HL-60 (cell line): ENCODE data around the gene ALDOB.

Experiments
- DNase-seq, 2 experiments: peaks; one replicate each; pipeline ENCODE4 v3.0.0-alpha.2; 2010 to 2020; ENCODE audit warnings: low read depth in 1 of 2, low spot score in 1 of 2
- H3K27ac ChIP-seq: fragments of 250-450 bp; sonication (Bioruptor Pico); replicated peaks from 2 replicates; pipeline ENCODE4 v1.5.1; 2020; ENCODE audit warnings: mild to moderate bottlenecking, moderate library complexity
- H3K27me3 ChIP-seq: fragments of 250-450 bp; sonication (Bioruptor Pico); 2 replicates; pipeline ENCODE4 v1.5.1; 2021; ENCODE audit warnings: mild to moderate bottlenecking, moderate library complexity; ENCODE audit not compliant: insufficient read depth, poor library complexity, severe bottlenecking
- H3K4me3 ChIP-seq: replicated peaks from 2 replicates; pipeline ENCODE4 v1.5.1; 2011; ENCODE audit warnings: mild to moderate bottlenecking, control low read depth, low read length; ENCODE audit not compliant: insufficient read depth
- GABPA ChIP-seq: IDR thresholded peaks from 2 replicates; pipeline ENCODE4 v1.6.1; 2012; ENCODE audit warnings: low read depth
- POLR2AphosphoS5 ChIP-seq: IDR thresholded peaks from 2 replicates; pipeline ENCODE4 v1.6.1; 2012; ENCODE audit warnings: low read depth
- SPI1 ChIP-seq: IDR thresholded peaks from 2 replicates; pipeline ENCODE4 v1.6.1; 2012; ENCODE audit warnings: low read depth, mild to moderate bottlenecking, borderline replicate concordance
- long read RNA-seq: library from polyadenylated mRNA; unstranded; transcript quantifications from one replicate; pipeline ENCODE4 v2.0.0, GENCODE V29; 2020
- TF ChIP-seq, protein P1 (sequence below): IDR thresholded peaks from 2 replicates; pipeline ENCODE4 v1.6.1; 2012; ENCODE audit warnings: low read depth; ENCODE audit not compliant: insufficient replicate concordance
- TF ChIP-seq, protein P2 (sequence below): IDR thresholded peaks from one replicate; pipeline ENCODE4 v1.5.1; 2011; ENCODE audit warnings: low read length, control low read depth, inconsistent platforms; ENCODE audit not compliant: insufficient read depth

ALDOB gene
- long read RNA-seq: 0 reads

DNA sequence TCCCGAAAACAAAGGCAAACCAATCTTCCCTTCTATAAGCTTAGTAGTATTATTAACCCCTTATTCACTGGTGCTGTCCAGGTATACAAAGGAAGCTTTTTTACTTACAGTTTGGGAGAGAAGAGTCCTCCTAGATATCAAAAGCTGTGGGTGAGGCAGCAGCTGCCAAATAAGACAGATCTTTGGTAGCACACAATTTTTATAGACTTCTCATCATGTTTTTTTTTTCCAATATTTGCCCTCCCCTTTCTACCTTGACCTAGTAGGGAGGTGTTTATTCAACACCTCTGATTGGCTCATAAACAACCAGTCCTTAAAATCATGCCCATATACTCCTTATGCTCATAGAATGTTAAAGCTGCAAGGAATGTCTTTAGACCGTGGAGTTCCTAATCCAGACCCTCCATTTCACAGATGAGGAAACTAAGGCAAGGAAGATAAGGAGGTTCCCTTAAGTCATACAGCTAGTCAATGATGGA, at the start of gene ALDOB:
Gene ALDOB, minus strand, starts transcription at position 174 of the 479 bp plus-strand sequence. CDS start 4,887 bp downstream, outside the sequence.
- H3K27ac ChIP-seq: no peak within 1 kb of the TSS
- no peak within 1 kb of the TSS for H3K4me3 ChIP-seq
- TF ChIP-seq, protein P1, sequence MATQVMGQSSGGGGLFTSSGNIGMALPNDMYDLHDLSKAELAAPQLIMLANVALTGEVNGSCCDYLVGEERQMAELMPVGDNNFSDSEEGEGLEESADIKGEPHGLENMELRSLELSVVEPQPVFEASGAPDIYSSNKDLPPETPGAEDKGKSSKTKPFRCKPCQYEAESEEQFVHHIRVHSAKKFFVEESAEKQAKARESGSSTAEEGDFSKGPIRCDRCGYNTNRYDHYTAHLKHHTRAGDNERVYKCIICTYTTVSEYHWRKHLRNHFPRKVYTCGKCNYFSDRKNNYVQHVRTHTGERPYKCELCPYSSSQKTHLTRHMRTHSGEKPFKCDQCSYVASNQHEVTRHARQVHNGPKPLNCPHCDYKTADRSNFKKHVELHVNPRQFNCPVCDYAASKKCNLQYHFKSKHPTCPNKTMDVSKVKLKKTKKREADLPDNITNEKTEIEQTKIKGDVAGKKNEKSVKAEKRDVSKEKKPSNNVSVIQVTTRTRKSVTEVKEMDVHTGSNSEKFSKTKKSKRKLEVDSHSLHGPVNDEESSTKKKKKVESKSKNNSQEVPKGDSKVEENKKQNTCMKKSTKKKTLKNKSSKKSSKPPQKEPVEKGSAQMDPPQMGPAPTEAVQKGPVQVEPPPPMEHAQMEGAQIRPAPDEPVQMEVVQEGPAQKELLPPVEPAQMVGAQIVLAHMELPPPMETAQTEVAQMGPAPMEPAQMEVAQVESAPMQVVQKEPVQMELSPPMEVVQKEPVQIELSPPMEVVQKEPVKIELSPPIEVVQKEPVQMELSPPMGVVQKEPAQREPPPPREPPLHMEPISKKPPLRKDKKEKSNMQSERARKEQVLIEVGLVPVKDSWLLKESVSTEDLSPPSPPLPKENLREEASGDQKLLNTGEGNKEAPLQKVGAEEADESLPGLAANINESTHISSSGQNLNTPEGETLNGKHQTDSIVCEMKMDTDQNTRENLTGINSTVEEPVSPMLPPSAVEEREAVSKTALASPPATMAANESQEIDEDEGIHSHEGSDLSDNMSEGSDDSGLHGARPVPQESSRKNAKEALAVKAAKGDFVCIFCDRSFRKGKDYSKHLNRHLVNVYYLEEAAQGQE: no peak
- TF ChIP-seq POLR2AphosphoS5 (no peak), GABPA (no peak), SPI1 (no peak)
- TF ChIP-seq, protein P2, sequence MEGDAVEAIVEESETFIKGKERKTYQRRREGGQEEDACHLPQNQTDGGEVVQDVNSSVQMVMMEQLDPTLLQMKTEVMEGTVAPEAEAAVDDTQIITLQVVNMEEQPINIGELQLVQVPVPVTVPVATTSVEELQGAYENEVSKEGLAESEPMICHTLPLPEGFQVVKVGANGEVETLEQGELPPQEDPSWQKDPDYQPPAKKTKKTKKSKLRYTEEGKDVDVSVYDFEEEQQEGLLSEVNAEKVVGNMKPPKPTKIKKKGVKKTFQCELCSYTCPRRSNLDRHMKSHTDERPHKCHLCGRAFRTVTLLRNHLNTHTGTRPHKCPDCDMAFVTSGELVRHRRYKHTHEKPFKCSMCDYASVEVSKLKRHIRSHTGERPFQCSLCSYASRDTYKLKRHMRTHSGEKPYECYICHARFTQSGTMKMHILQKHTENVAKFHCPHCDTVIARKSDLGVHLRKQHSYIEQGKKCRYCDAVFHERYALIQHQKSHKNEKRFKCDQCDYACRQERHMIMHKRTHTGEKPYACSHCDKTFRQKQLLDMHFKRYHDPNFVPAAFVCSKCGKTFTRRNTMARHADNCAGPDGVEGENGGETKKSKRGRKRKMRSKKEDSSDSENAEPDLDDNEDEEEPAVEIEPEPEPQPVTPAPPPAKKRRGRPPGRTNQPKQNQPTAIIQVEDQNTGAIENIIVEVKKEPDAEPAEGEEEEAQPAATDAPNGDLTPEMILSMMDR: no peak
- H3K27me3 ChIP-seq: no peaks in the 10 kb centered on the region
- no peak for DNase-seq

DNA sequence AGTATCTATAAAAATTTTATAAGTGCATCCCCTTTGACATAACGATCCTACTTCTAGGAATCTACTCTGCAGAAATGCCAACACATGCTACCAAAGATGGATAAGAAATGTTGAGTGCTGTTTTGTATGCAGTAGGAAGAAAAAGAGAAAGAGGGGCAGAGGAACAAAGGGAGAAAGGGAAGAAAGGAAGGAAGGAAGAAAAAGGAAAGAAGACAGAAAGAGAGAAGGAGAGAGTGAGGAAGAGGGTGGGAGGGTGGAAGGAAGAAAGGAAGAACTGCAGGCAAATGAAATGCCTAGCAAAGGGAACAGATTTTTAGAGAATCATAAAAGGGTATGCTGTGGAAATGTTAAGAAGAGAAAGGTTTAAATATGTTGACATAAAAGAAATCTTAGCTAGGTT, 48.5 kb upstream of the ALDOB start:
- no peak overlapping the region for H3K27ac ChIP-seq
- H3K27me3 ChIP-seq: peaks cover 37% of the 10 kb centered on the region
- no peak overlapping the region for H3K4me3 ChIP-seq
- no peak for DNase-seq
- TF ChIP-seq GABPA (no peak), POLR2AphosphoS5 (no peak), SPI1 (no peak)
- TF ChIP-seq, protein P2: no peak
- TF ChIP-seq, protein P1: no peak

DNA sequence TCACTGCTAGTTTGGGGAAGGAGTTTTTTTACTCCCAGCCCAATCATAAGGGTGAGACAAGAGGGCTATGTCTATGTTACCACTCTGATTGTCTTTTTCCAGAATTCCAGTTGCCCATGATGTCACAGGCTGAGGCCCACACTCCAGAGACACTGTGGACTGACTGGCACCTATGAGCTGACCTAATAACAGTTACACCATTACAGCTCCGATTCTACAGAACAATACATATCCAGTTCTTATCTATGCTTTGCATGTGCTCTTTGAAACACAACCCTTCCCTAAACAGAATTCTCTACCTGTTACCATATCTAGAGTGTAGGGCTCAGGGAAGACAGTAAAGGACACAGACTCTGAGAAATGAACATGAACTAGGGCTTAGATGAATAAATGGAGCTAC, 45.7 kb upstream of the ALDOB start:
- Histone ChIP-seq H3K27ac (no peak overlapping the region), H3K27me3 (peaks cover 12% of the 10 kb centered on the region), H3K4me3 (no peak overlapping the region)
- no peak for DNase-seq
- TF ChIP-seq SPI1 (no peak), GABPA (no peak), POLR2AphosphoS5 (no peak)
- TF ChIP-seq, protein P1: no peak
- TF ChIP-seq, protein P2: no peak
